NCI-H1694 treated with DMSO at 0.1 percent for 48 hours (cell line): ENCODE measurements around the gene RINL.
A peak's percentile ranks its signal among the peaks of the same experiment; 100 is the strongest.
"Not testable (repeated sequence)": the region's sequence is repeated elsewhere in the genome, so short reads cannot be mapped to it uniquely, and the experiment has no call there.

Source experiments
- DNase-seq: peaks from one replicate; lab custom pipeline; 2025; lab: John Stamatoyannopoulos, UW

Gene RINL

DNA sequence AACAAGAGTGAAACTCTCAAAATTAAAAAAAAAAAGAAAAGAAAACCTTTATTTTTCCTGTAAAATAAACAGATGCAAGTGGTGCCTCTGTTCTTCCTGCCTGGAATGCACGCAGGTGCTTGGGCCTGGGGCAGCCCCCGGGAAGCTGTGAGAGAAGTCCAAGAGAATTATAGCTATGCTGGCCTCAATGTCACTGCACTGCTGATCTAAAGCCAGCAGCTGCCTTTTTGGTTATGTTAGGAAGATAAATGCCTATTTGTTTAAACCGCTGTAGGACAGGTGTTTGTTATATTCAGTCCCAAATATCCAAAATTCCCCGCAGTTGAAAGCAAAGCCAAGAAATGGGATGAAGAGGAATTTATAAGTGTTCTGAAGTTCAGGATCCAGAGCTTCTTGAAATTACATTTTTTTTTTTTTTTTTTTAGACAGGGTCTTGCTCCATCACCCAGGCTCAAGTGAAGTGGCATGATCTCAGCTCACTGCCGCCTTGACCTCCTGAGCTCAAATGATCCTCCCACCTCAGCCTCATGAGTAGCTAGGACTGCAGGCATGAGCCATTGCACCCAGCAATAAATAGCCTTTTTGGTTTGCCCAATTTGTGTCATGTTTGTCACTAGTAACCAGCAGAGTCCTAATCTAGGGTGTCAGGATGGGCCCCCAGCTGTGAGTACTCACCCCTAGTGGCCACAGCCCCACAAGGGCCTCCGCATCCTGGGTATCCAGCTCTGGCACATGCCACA, 2.2 kb downstream of the RINL start:
- DNase-seq = no peak

DNA sequence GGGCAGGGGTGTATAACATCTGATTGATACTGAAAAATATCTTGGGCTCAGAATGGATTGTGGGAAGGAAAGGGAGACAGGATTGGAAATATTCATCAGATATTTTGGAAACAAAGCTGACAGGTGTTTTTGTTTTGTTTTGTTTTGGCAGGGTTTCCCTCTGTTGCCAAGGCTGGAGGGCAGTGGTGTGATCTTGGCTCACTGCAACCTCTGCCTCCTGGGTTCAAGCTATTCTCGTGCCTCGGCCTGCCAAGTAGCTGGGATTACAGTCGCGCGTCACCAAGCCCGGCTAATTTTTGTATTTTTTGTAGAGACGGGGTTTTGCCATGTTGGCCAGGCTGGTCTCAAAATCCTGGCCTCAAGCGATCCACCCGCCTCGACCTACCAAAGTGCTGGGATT, 4.7 kb downstream of the RINL start:
- DNase-seq = not testable (repeated sequence)

DNA sequence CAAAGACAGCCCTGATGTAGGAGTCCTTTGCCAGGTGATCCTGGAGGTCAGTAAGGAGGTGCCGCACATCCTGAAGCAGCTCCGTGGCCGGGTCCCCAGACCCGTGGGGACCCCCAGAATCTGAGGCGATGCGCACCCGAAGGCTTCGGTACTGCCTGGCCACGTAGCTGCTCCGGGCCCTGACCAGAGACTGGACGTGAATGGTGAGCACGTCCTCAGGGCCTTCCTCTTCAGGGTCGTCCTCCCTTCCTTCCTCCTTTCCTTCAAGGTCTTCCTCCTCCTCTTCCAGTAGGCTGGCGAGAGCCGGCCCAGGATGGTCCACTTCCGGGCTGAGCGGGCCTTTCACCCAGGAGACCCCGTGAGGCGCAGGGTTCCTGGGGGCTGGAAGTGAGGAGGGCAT, 7.5 kb downstream of the RINL start:
- no peak for DNase-seq

DNA sequence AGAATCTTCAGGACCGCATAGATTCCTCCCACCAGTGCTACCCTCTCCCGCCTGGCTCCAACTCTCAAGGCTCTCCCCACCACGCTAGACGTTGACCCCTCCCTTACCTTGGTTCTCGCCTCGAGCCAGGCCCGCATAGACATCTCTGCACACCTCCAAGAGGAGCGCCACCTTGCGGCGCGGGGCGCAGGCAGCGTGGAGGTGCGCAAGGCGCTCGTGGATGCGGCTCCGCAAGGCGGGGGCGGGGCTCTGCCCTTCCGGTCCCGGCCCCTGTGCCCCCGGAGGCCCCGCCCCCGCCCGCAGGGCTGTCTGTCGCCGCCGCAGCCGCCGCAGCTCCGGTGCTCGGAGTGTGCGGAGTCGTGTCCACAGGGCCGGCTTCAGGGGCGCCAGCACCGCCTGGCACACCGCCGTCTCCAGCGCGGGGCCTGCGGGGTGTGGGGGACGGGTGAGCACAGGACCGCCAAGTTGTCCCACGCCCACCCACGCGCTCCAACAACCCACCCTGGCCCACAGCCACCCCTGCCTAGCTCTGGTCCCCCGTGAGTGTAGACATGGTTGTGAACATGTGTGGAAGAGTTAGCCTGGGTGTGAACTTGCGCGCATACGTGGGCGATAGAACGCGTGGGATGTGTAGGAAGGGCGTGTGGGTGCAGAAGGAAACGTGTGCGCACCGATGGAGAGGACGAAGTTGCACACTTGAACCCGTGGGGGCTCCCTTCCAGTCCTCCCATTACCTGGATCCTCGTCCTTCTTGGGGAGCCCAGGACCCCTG, 8.1 kb downstream of the RINL start:
- no peak for DNase-seq

DNA sequence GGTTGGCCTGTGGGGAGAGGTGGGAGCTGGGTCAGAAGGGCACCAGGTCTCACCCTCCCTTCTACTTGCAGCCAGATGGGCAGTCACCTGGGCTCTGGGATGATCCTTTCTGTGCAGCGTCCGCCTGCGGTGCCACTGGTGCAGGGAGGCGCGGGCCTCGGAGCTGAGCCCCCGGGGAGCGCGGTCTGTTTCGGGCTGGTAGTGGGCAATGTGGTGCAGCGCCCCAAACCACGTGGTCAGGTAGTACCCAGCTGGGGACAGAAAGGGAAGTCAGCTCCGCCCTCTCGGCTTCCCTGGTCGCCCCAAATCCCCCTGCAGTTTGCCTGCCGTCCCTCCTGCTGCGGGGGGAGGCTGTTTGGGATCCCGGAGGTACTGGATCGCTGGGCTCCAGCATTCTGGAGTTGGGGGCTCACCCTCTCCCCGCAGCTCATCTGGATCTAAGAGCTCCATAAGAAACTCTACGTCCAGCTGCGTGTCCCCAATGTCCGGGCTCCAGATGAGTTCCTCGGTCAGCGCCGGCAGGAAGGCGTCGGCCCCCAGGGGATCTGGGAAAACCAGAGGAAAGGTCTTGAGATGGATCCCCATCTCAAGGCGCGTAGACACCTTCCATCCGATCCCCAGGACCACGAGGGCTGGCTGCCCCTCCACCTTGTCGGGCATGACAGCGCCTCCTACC, 8.8 kb downstream of the RINL start:
- no peak for DNase-seq

DNA sequence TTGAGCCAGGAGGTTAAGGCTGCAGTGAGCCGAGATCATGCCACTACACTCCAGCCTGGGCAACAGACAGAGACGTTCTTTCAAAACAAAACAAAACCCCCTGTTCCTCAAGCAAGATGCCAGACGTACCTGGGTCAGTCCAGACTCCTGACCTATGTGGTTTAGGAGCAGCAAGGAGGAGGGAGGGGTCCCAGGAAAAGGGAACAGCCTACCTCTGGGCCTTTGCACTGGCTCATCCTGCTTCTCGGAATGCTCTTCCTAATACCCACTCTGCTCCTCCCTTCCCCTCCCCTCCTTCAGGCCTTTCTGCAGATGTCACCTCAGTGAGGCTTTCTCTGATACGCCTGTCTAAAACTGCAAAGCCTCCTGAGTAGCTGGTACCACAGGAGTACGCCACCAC, 9.5 kb downstream of the RINL start:
- DNase-seq = no peak

DNA sequence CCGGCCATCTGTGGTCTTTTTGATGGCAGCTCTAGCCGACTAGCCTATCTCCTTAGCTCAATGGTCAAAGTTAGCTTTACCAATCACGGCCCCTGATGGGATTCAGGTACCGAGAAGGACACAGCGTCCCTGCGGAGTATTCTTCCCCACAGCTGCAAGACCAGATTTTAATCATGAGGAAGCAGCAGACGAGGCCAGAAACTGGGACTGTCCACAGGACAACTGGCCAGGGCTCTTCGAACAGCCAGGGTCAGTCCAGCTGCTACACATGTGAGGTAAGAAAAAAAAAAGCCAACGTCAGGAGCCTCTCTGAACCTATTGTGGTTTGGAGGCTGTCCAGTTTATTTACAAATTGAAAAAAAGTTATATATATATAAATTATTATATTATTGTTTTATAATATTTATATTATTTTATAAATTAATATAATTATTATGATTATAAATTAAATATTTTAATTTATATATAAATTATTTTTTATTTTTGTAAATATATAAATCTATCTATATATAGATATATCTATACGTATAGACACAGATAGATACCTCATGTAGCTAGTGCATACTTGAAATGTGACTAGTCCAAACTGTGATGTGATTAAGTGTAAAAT, 10.8 kb downstream of the RINL start:
- no peak for DNase-seq

DNA sequence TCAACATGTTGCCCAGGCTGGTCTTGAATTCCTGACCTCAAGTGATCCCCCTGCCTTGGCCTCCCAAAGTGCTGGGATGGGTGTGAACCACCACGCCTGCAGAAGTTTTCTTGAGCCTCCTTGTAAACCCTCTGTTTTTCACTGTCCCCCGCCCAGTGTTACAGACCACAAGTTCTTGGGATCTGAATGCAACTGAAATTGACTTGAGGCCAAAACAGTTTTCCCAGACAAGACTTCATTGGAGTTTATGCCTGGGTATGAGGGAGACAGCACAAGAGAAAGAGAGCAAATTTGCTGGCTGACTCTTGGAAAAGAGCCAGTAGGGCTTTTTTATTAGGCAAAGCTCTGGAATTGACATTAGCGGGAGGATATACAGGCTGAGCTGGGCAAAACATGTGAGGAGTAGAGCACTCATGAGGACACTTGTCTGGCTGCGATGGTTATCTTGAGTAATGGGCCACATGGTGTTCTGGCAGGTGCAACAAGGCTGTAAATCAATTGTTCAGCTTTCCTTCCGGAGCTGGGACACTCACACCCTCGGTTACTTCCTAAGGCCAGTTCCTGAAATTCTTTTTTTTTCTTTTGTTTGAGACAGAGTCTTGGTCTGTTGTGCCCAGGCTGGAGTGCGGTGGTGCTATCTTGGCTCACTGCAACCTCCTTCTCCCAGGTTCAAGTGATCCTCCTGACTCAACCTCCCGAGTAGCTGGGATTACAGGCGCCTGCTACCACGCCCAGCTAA, 15.6 kb downstream of the RINL start:
- DNase-seq = peak; percentile 9

DNA sequence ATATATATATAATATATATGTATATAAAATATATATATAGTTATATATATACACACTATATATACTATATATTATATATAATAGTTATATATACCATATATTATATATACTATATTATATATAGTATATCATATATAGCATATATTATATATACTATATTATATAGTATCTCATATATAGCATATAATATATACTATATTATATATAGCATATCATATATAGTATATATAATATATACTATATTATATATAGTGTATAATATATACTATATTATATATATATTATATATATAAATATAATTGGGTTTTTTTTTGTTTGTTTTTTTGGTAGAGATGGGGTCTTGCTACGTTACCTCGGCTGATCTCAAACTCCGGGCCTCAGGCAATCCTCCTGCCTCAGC, 16.7 kb downstream of the RINL start:
- no peak for DNase-seq

DNA sequence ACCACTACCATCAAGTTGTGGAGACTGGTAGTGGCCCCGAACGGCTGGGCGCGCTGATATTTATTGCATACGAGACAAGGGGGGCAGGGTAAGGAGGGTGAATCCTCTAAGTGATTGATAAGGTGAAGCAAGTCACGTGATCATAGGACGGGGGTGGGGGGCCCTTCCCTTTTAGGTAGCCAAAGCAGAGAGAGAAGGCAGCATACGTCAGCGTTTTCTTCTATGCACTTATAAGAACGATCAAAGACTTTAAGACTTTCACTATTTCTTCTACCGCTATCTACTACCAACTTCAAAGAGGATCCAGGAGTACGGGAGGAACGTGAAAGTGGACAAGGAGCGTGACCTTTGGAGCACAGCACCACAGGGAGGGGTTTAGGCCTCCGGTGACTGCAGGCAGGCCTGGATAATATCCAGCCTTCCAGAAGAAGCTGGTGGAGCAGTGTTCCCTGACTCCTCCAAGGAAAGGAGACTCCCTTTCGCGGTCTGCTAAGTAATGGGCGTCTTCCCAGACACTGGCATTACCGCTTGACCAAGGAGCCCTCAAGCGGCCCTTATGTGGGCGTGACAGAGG, 18.4 kb downstream of the RINL start:
- not testable (repeated sequence) for DNase-seq

DNA sequence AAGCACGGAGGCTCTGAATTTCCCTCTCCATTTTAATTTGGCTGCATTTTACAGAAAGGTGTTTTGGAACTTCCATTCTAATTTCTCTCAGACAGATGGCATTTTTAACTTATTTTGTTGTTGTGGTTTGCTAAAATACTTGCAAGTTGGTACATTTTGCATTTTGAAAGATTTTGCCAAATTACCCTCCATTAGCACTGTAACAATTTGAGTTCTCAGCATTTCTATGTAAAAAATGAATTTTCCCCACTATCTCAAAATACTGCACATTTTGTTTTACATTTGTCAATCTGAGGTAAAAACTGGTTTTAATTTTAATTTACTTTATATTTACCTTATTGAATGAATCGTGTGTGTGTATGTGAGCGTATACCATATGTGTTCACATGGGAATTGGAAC, 21.3 kb downstream of the RINL start:
- DNase-seq = no peak

DNA sequence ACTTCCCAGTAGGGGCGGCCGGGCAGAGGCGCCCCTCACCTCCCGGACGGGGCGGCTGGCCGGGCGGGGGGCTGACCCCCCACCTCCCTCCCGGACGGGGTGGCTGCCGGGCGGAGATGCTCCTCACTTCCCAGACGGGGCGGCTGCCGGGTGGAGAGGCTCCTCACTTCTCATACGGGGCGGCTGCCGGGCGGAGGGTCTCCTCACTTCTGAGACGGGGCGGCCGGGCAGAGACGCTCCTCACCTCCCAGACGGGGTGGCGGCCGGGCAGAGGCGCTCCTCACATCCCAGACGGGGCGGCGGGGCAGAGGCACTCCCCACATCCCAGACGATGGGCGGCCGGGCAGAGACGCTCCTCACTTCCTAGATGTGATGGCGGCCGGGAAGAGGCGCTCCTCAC, 22.3 kb downstream of the RINL start:
- DNase-seq = not testable (repeated sequence)

DNA sequence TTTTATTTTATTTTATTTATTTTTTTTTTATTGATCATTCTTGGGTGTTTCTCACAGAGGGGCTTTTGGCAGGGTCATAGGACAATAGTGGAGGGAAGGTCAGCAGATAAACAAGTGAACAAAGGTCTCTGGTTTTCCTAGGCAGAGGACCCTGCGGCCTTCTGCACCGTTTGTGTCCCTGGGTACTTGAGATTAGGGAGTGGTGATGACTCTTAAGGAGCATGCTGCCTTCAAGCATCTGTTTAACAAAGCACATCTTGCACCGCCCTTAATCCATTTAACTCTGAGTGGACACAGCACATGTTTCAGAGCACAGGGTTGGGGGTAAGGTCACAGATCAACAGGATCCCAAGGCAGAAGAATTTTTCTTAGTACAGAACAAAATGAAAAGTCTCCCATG, 23.1 kb downstream of the RINL start:
- DNase-seq = not testable (repeated sequence)

DNA sequence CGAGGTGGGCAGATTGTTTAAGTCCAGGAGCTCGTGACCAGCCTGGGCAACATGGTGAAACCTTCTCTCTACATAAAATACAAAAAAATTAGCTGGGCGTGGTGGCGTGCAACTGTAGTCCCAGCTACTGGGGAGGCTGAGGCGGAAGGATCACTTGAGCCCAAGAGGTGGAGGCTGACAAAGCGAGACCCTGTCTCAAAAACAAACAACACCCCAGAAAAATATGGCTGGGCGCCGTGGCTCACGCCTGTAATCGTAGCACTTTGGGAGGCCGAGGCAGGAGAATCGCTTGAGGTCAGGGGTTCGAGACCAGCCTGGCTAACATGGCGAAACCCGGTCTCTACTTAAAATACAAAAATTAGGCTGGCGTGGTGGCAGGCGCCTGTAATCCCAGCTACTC, 24.9 kb downstream of the RINL start:
- DNase-seq = no peak

DNA sequence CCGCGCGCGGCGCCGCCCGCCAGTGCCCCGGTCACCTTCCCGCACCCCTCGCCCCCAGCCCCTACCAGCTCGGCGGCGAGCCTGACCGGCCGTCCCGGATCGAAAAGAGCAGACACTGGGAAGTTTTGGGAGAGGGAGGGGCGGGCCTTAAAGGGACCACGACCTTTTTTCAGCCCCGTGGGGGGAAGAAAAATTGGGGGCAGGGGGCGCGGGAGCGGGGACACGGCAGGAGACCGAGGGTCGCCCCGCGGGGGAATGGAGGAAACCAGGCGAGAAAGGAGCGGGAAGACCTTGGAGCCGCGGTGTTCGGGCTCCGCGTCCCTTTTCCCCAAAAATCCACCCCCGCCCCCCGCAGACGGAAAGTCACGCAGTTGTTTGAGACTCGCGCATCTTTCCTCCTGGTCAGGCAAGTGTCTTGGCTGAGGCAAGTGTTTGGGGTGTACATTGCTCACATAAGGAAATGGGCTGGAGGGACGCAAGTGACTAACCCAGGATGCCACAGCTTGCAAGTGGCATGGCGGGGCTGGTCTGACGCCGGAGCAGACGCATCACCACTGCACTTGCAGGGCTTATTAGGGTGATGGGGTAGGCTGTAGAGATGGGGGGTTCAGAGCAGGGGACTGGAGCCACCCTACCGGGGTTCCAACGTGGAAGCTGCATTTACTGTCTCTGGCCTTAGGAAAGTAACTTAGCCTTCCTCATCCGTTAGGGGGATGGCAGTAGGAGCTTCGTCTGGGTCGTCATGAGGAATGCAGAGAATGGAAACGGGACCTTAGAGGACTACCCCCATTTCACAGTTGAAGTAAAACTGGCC, 25.6 kb downstream of the RINL start:
- DNase-seq = no peak

DNA sequence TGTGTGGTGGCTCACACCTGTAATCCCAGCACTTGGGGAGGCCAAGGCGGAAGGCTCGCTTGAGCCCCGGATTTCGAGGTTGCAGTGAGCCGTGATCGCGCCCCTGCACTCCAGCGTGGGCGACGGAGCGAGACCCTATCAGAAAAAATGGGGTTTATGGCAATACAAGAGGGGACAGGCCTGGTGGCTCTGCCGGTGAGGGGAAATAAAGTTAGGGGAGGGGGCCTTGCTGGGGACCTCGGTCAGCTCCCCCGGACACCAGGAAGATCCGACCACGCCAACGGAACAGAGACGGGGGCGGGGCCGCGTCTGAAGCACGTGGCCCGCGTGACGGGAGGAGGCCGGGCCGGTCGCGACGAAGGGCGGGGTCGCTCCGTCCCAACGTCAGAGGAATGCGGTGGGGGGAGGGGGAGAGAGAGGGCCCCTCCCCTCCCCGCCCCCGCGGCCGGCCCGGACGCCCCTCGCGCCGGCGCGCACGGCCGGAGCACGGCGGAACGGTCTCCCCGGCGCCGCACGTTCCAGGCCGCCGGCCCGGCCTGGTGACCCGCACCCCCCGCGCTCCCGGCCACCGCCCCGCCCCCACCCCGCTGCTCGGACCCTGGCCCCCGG, 26.3 kb downstream of the RINL start:
- peak; percentile 68 for DNase-seq

DNA sequence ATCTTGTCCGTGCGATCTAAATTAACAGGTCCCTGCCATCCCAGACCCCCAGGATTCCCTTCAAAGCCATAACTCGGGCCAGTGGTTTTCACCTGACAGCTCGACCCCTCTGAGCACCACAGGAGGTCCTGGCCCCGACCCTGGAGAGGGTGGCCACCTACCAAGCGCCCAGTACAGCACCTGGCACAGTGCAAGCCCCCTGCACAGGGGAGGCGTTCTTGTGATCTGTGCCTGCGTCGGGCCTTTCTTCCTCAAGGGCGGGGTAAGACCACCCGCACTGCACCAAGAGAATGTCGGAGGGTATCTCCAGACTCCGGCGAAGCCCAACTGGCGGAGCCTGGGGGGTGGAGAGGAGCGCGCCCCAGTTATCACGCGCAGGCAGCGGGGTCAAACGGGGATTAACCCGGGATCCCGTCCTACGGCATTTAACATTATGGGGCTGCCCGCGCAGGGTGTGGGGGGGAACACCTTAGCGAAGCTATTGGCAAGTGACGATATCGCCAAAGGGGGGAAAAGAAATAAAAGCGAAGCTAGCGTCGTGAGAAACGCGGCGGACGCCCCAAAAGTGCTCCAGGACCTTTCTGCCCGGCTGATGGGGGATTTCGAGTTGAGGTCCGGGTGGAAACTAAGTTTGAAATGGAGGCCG, 27.0 kb downstream of the RINL start:
- no peak for DNase-seq

DNA sequence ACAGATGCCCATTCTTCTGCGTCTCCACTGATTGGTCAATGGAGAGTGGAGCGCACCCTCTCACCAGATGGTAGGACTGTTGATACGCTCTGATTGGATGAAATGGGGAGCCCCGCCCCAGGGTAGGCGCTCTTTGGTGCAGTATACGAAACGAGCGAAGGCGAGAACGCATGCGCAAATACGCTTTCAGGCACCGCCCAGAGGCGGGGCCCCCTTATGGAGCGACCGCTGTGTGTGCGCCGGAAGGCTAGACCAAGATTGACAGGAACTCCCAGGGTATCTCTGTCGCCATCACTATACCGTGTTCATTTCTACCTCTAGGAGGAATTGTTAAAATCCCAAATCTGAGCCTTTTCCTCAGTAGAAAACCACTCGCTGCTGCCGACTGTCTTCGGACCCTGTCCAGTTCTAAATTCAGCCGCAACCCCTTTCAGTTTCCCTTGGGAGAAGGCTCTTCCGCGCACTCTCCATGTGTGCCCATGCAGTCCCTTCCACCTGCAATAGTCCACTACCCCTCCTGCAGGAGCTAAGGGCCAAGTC, 27.6 kb downstream of the RINL start:
- DNase-seq = no peak

DNA sequence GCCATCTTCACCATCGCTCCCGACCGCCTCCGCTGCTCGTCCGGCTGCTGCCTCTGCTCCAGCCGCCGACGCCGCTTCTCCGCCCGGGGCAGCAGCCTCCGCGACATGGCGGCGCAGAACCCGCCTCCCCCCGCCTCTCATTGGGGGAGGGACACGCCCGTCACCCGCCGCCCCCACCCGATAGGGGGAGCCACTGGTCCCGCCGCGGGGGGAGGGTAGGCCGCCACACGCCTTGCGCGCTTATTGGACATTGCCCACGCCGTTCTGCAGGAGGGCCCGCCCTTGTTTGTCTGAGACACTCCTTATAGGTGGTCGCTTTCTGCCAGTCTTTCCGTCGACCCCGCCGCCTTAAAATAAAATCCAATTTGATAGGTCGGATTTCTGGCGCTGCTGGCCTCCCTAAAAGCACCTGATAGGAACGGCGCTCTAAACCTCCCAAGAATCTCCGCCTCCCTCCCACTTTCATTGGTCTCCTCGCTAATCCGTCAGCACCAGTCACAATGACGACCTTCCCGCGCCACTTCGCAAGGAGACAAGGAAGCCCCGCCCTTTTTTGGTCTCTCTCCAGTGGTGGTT, 28.1 kb downstream of the RINL start, which contains the start of gene HNRNPL:
HNRNPL (minus strand) TSS at position 127 of the 576 bp plus-strand sequence; CDS start at position 107, 20 bp downstream.
- DNase-seq = peak; percentile 100
